Body of pancreas (tissue), 4 donors: ENCODE measurements around the gene NSUN3.

ENCODE experiments used
- POLR2A ChIP-seq, 3 donors: fragments of 450-650 bp; IDR thresholded peaks; one replicate each; pipeline ENCODE4 v1.6.1; 2016; ENCODE audit warnings: antibody characterized with exemption in 3 of 3, mild to moderate bottlenecking in 2 of 3
- TF ChIP-seq, protein P1 (sequence below), 7 experiments: fragments of 450-650 bp in 4 of 7; fragments of 200-600 bp in 3 of 7; sonication (generic) in 3 of 7; IDR thresholded peaks; one replicate each; pipeline ENCODE4 v1.5.1; 2016 to 2019; ENCODE audit warnings: antibody characterized with exemption in 7 of 7

DNA sequence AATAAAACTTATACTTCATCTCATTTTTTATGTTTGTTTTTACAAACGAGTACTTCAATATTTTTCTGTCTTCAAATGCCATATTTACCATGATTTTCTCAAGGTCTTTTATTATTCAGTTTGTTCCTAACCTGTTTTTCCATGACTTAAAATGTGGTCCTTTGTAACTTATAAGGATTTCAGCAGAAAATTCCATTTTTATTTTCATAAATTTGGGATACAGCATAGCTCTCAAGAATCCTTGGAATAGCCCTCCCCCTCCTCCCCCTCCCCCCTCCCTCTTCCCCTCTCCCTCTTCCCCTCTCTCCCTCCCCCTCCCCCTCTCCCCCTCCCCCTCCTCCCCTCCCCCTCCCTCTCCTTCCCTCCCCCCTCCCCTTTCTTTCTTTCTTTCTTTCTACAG, 19.6 kb upstream of the NSUN3 start:
- TF ChIP-seq, protein P1, sequence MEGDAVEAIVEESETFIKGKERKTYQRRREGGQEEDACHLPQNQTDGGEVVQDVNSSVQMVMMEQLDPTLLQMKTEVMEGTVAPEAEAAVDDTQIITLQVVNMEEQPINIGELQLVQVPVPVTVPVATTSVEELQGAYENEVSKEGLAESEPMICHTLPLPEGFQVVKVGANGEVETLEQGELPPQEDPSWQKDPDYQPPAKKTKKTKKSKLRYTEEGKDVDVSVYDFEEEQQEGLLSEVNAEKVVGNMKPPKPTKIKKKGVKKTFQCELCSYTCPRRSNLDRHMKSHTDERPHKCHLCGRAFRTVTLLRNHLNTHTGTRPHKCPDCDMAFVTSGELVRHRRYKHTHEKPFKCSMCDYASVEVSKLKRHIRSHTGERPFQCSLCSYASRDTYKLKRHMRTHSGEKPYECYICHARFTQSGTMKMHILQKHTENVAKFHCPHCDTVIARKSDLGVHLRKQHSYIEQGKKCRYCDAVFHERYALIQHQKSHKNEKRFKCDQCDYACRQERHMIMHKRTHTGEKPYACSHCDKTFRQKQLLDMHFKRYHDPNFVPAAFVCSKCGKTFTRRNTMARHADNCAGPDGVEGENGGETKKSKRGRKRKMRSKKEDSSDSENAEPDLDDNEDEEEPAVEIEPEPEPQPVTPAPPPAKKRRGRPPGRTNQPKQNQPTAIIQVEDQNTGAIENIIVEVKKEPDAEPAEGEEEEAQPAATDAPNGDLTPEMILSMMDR (IDR thresholded peaks at IDR 0.05): no peak
- TF ChIP-seq POLR2A (IDR thresholded peaks at IDR 0.05): no peak
